UCSD-AML1 (cell line): ENCODE data around the gene BLOC1S1.
A peak's percentile ranks its signal among the peaks of the same experiment; 100 is the strongest.
"Not testable (repeated sequence)": the region's sequence is repeated elsewhere in the genome, so short reads cannot be mapped to it uniquely, and the experiment has no call there.

ENCODE experiments used
- DNase-seq: peaks from one replicate; lab custom pipeline; 2025; ENCODE audit not compliant: unreplicated experiment; lab: John Stamatoyannopoulos, UW

Gene BLOC1S1

GRCh38 chr12:55743406-55744339, 27.8 kb downstream of the BLOC1S1 start:
- DNase-seq: peak; percentile 68

- DNase-seq: no peak
Observed at GRCh38 chr12:55744340-55745030, 28.6 kb downstream of the BLOC1S1 start.

GRCh38 chr12:55745361-55746173, 29.7 kb downstream of the BLOC1S1 start:
- DNase-seq: peak; percentile 30

- DNase-seq: no peak
Observed at GRCh38 chr12:55746174-55746912, 30.5 kb downstream of the BLOC1S1 start.

GRCh38 chr12:55746913-55747231, 31.0 kb downstream of the BLOC1S1 start:
- DNase-seq: no peak

- no peak for DNase-seq
Observed at GRCh38 chr12:55748230-55748993, 32.6 kb downstream of the BLOC1S1 start.

- DNase-seq: no peak
Observed at GRCh38 chr12:55755246-55755645, 39.4 kb downstream of the BLOC1S1 start.

- no peak for DNase-seq
Observed at GRCh38 chr12:55757701-55758100, 41.9 kb downstream of the BLOC1S1 start.

- DNase-seq: not testable (repeated sequence)
Observed at GRCh38 chr12:55758575-55758974, 42.7 kb downstream of the BLOC1S1 start.

GRCh38 chr12:55760663-55761062, 44.8 kb downstream of the BLOC1S1 start:
- no peak for DNase-seq

GRCh38 chr12:55762646-55763045, 46.8 kb downstream of the BLOC1S1 start:
- DNase-seq: no peak

GRCh38 chr12:55765736-55766290, 50.0 kb downstream of the BLOC1S1 start:
- no peak for DNase-seq

- DNase-seq: no peak
Observed at GRCh38 chr12:55767156-55767555, 51.3 kb downstream of the BLOC1S1 start.
